Mammary epithelial cell (primary cell): ENCODE data around the gene SYNGR2.

Source experiments
- CTCF ChIP-seq, 2 donors: IDR thresholded peaks in 1 of 2; conservative IDR thresholded peaks in 1 of 2; 2 replicates each; pipeline ENCODE4 v1.5.1; 2011 to 2012; ENCODE audit warnings: inconsistent platforms in 2 of 2, low read length in 2 of 2, mild to moderate bottlenecking in 2 of 2, control low read depth in 1 of 2, low read depth in 1 of 2; ENCODE audit not compliant: insufficient read depth in 1 of 2; ENCODE audit errors: extremely low read depth in 1 of 2
- EZH2 ChIP-seq: IDR thresholded peaks from 2 replicates; pipeline ENCODE4 v1.6.1; 2012; ENCODE audit warnings: low read length, inconsistent platforms, borderline replicate concordance

- TF ChIP-seq CTCF (conservative IDR thresholded peaks at IDR 0.05 in 1 of 2, IDR thresholded peaks at IDR 0.05 in 1 of 2; ENCODE audit: extremely low read depth in 1 of 2, insufficient read depth in 1 of 2, low read depth in 1 of 2, low read length in 2 of 2) (no peak), EZH2 (no peak)
Observed at GRCh38 chr17:78211032-78211431, 42.7 kb downstream of the SYNGR2 start.
